ENCODE data around the gene PAM.

PAM gene

DNA sequence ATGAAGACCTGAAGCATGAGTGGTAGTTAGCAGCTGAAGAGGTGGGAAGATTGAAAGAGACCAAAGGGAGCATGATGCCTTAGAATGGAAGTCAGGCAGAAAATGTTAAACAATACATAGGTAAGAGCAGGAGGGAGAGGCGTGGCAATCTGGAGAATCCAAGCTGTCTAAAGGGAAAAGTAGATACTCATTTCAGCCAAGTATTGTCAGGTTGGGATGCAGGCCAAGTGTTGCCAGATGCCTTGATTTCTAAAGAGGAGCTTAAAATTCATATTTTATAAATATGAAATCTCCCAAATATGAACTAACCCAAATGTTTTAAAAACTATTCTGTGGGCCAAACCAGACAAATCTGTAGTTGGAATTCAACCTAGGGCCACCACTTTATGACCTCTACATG is 4.2 kb downstream of the PAM start:
- no peak overlapping the region for H3K4me3 ChIP-seq (replicated peaks; ENCODE audit: insufficient read depth, low read length)
- no peak for DNase-seq (ENCODE audit: low read depth in 1 of 2, low spot score in 1 of 2)
- TF ChIP-seq, protein P1, sequence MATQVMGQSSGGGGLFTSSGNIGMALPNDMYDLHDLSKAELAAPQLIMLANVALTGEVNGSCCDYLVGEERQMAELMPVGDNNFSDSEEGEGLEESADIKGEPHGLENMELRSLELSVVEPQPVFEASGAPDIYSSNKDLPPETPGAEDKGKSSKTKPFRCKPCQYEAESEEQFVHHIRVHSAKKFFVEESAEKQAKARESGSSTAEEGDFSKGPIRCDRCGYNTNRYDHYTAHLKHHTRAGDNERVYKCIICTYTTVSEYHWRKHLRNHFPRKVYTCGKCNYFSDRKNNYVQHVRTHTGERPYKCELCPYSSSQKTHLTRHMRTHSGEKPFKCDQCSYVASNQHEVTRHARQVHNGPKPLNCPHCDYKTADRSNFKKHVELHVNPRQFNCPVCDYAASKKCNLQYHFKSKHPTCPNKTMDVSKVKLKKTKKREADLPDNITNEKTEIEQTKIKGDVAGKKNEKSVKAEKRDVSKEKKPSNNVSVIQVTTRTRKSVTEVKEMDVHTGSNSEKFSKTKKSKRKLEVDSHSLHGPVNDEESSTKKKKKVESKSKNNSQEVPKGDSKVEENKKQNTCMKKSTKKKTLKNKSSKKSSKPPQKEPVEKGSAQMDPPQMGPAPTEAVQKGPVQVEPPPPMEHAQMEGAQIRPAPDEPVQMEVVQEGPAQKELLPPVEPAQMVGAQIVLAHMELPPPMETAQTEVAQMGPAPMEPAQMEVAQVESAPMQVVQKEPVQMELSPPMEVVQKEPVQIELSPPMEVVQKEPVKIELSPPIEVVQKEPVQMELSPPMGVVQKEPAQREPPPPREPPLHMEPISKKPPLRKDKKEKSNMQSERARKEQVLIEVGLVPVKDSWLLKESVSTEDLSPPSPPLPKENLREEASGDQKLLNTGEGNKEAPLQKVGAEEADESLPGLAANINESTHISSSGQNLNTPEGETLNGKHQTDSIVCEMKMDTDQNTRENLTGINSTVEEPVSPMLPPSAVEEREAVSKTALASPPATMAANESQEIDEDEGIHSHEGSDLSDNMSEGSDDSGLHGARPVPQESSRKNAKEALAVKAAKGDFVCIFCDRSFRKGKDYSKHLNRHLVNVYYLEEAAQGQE (IDR thresholded peaks at IDR 0.05; ENCODE audit: insufficient replicate concordance, low read depth), result no peak
- TF ChIP-seq, protein P2, sequence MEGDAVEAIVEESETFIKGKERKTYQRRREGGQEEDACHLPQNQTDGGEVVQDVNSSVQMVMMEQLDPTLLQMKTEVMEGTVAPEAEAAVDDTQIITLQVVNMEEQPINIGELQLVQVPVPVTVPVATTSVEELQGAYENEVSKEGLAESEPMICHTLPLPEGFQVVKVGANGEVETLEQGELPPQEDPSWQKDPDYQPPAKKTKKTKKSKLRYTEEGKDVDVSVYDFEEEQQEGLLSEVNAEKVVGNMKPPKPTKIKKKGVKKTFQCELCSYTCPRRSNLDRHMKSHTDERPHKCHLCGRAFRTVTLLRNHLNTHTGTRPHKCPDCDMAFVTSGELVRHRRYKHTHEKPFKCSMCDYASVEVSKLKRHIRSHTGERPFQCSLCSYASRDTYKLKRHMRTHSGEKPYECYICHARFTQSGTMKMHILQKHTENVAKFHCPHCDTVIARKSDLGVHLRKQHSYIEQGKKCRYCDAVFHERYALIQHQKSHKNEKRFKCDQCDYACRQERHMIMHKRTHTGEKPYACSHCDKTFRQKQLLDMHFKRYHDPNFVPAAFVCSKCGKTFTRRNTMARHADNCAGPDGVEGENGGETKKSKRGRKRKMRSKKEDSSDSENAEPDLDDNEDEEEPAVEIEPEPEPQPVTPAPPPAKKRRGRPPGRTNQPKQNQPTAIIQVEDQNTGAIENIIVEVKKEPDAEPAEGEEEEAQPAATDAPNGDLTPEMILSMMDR (IDR thresholded peaks at IDR 0.05; ENCODE audit: insufficient read depth, low read length), result no peak
- TF ChIP-seq GABPA (IDR thresholded peaks at IDR 0.05; ENCODE audit: low read depth) (no peak), POLR2AphosphoS5 (IDR thresholded peaks at IDR 0.05; ENCODE audit: low read depth) (no peak), SPI1 (IDR thresholded peaks at IDR 0.05; ENCODE audit: borderline replicate concordance, low read depth) (no peak)

DNA sequence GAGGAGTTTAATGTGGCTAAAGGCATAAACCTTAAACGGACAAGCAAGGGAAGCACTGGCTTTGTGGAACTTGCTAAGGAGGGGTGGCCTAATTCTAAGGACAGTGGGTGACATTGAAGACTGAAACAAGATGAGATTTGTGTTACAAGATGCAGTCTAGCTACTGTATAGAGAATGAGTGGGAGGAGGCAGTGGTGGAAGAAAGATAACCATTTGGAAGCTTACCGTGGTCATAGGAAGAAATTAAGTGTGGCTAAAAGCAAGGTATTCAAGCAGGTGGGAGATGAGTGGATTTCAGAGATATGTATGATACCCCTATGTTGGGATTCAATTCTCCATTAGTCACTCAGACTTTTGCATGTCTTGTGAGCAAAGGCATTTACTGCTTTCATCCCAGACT is 4.6 kb downstream of the PAM start:
- Histone ChIP-seq H3K27me3 (ENCODE audit: insufficient read depth, poor library complexity, severe bottlenecking) (no peaks in the 10 kb centered on the region), H3K4me3 (replicated peaks; ENCODE audit: insufficient read depth, low read length) (no peak overlapping the region), H3K27ac (replicated peaks) (no peak overlapping the region)
- DNase-seq (ENCODE audit: low read depth in 1 of 2, low spot score in 1 of 2), result no peak
- no peak for TF ChIP-seq SPI1 (IDR thresholded peaks at IDR 0.05; ENCODE audit: borderline replicate concordance, low read depth)
- TF ChIP-seq, protein P1 (IDR thresholded peaks at IDR 0.05; ENCODE audit: insufficient replicate concordance, low read depth), result no peak
- no peak for TF ChIP-seq GABPA (IDR thresholded peaks at IDR 0.05; ENCODE audit: low read depth)
- TF ChIP-seq, protein P2 (IDR thresholded peaks at IDR 0.05; ENCODE audit: insufficient read depth, low read length), result no peak
- no peak for TF ChIP-seq POLR2AphosphoS5 (IDR thresholded peaks at IDR 0.05; ENCODE audit: low read depth)

More for the DNA sequence above, 4.2 kb downstream of the PAM start:
- Histone ChIP-seq H3K27ac (replicated peaks) (no peak overlapping the region), H3K27me3 (ENCODE audit: insufficient read depth, poor library complexity, severe bottlenecking) (no peaks in the 10 kb centered on the region)

DNA sequence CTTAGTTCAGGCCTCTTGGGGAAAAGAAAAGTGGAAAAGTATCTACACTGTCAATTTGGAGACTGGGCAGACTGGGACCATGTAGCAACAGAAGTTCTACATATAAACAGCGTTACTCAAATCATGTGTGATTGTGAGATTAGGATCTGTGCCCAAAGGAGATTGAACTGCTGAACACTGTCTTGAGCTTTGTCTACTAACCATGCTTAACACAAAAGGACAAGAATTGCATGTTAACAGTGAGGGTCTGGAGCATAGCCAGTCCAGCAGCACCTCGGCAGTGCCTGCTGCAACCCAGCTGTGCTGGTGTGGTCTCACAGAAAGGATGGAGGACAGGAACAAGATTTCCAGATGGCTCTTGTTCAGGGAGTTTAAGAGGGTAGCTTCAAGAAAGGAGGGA is 5.7 kb downstream of the PAM start:
- H3K4me3 ChIP-seq (replicated peaks; ENCODE audit: insufficient read depth, low read length), result no peak overlapping the region
- TF ChIP-seq SPI1 (IDR thresholded peaks at IDR 0.05; ENCODE audit: borderline replicate concordance, low read depth), result no peak
- TF ChIP-seq, protein P2 (IDR thresholded peaks at IDR 0.05; ENCODE audit: insufficient read depth, low read length), result no peak
- no peak for TF ChIP-seq GABPA (IDR thresholded peaks at IDR 0.05; ENCODE audit: low read depth)
- no peak for TF ChIP-seq POLR2AphosphoS5 (IDR thresholded peaks at IDR 0.05; ENCODE audit: low read depth)
- TF ChIP-seq, protein P1 (IDR thresholded peaks at IDR 0.05; ENCODE audit: insufficient replicate concordance, low read depth), result no peak
- H3K27me3 ChIP-seq (ENCODE audit: insufficient read depth, poor library complexity, severe bottlenecking), result no peaks in the 10 kb centered on the region
- no peak for DNase-seq (ENCODE audit: low read depth in 1 of 2, low spot score in 1 of 2)
- no peak overlapping the region for H3K27ac ChIP-seq (replicated peaks)
